A673 (cell line): ENCODE results near the gene FARP1. TPM values are rescaled to one million over a fixed set of nuclear protein-coding genes. Genes with fewer than 3 reads are reported as not detected.

ENCODE experiments used
- BruUV-seq: library from RNA; stranded (reverse); fragments of 400-500 nt; replicated peaks from 2 replicates; lab custom pipeline; 2021; lab: Mats Ljungman, UMichigan
- CTCF ChIA-PET: fragments of 300-600 bp; sonication (Branson Sonifier 250); formaldehyde crosslinking; loops from one replicate; lab custom pipeline; 2022; ENCODE audit warnings: antibody characterized with exemption; lab: Charles Lee
- POLR2A ChIA-PET: fragments of 300-600 bp; sonication (Branson Sonifier 250); formaldehyde crosslinking; loops from one replicate; lab custom pipeline; 2022; ENCODE audit warnings: antibody characterized with exemption; ENCODE audit not compliant: low non-redundant PET; lab: Charles Lee
- DNase-seq: peaks from one replicate; pipeline ENCODE4 v3.0.0-alpha.2; 2015; ENCODE audit warnings: low spot score
- H3K27ac ChIP-seq: fragments of 200-600 bp; sonication (generic); 2 replicates; pipeline ENCODE4 v1.5.1; 2016; ENCODE audit warnings: mixed run types, low read depth, mild to moderate bottlenecking, mixed read lengths, antibody characterized with exemption, low read length; ENCODE audit not compliant: poor library complexity, severe bottlenecking
- H3K27me3 ChIP-seq: fragments of 200-600 bp; sonication (generic); replicated peaks from 2 replicates; pipeline ENCODE4 v1.6.1; 2017; ENCODE audit warnings: mixed run types, low read depth, mild to moderate bottlenecking, mixed read lengths, antibody characterized with exemption, low read length; ENCODE audit not compliant: insufficient read depth, poor library complexity
- H3K36me3 ChIP-seq: fragments of 200-600 bp; sonication (generic); 2 replicates; pipeline ENCODE4 v1.6.1; 2016; ENCODE audit warnings: mixed run types, mild to moderate bottlenecking, mixed read lengths, antibody characterized with exemption, low read length; ENCODE audit not compliant: insufficient read depth, poor library complexity, severe bottlenecking
- H3K4me1 ChIP-seq: fragments of 200-600 bp; sonication (generic); 2 replicates; pipeline ENCODE4 v1.6.1; 2017; ENCODE audit warnings: mixed run types, mild to moderate bottlenecking, mixed read lengths, antibody characterized with exemption, low read length; ENCODE audit not compliant: insufficient read depth, poor library complexity, severe bottlenecking
- H3K4me3 ChIP-seq: fragments of 200-600 bp; sonication (generic); 2 replicates; pipeline ENCODE4 v1.5.1; 2016; ENCODE audit warnings: low read depth, mixed run types, mild to moderate bottlenecking, mixed read lengths, low read length; ENCODE audit not compliant: poor library complexity, severe bottlenecking
- H3K9me3 ChIP-seq: fragments of 200-600 bp; sonication (generic); 2 replicates; pipeline ENCODE4 v1.6.1; 2016; ENCODE audit warnings: mixed run types, low read depth, mild to moderate bottlenecking, mixed read lengths, antibody characterized with exemption, low read length; ENCODE audit not compliant: poor library complexity, severe bottlenecking
- CTCF ChIP-seq: fragments of 300-800, 200-600 bp; sonication (generic); conservative IDR thresholded peaks from 2 replicates; pipeline ENCODE4 v1.5.1; 2017; ENCODE audit warnings: low read depth, mild to moderate bottlenecking, antibody characterized with exemption, low read length, moderate library complexity, mixed read lengths
- EZH2 ChIP-seq: fragments of 200-600 bp; sonication (generic); IDR thresholded peaks from 2 replicates; pipeline ENCODE4 v1.6.1; 2017; ENCODE audit warnings: borderline replicate concordance, low read depth, mild to moderate bottlenecking, mixed read lengths, antibody characterized with exemption, low read length; ENCODE audit not compliant: poor library complexity, severe bottlenecking
- intact Hi-C: fragments of 100-400 bp; cut with micrococcal nuclease; formaldehyde crosslinking; loops from one replicate; pipeline ENCODE4 v1.10.0; 2022; ENCODE audit not compliant: unreplicated experiment
- total RNA-seq: library from RNA; stranded (reverse); gene quantifications from 2 replicates; pipeline ENCODE4 v1.2.3, GENCODE V29; 2021

Gene FARP1
- total RNA-seq, 1 experiment from 2014 or later = 177 TPM

- no peak for DNase-seq
- no peak overlapping the region for H3K27ac ChIP-seq
- BruUV-seq = no TSS peak
- ChIA-PET POLR2A (no interaction called here), CTCF (no interaction called here)
- no peak for TF ChIP-seq EZH2
- TF ChIP-seq CTCF = no peak
- no peaks in the 10 kb centered on the region for H3K36me3 ChIP-seq
- no peaks in the 10 kb centered on the region for H3K9me3 ChIP-seq
- peaks cover 22% of the 10 kb centered on the region for H3K4me1 ChIP-seq
- H3K27me3 ChIP-seq = no peaks in the 10 kb centered on the region
- H3K4me3 ChIP-seq = no peak overlapping the region
- intact Hi-C loops = no loop called here
Measured at GRCh38 chr13:98239162-98240076, 96.5 kb downstream of the FARP1 start.

- CTCF ChIA-PET = no interaction called here
- BruUV-seq = no TSS peak
- intact Hi-C loops = no loop called here
Measured at GRCh38 chr13:98240135-98240534, 97.2 kb downstream of the FARP1 start.

GRCh38 chr13:98240974-98241373, 98.1 kb downstream of the FARP1 start:
- CTCF ChIA-PET = no interaction called here
- intact Hi-C loops = no loop called here
- no peak for TF ChIP-seq EZH2
- TF ChIP-seq CTCF = no peak
- no peak overlapping the region for H3K4me3 ChIP-seq
- no peaks in the 10 kb centered on the region for H3K27me3 ChIP-seq
- no peak for DNase-seq
- POLR2A ChIA-PET = no interaction called here
- no peaks in the 10 kb centered on the region for H3K36me3 ChIP-seq
- H3K27ac ChIP-seq = no peak overlapping the region
- H3K9me3 ChIP-seq = no peaks in the 10 kb centered on the region
- BruUV-seq = no TSS peak
- H3K4me1 ChIP-seq = peaks cover 25% of the 10 kb centered on the region

More at GRCh38 chr13:98240135-98240534, 97.2 kb downstream of the FARP1 start:
- Histone ChIP-seq H3K27me3 (no peaks in the 10 kb centered on the region), H3K4me1 (peaks cover 26% of the 10 kb centered on the region), H3K36me3 (no peaks in the 10 kb centered on the region), H3K4me3 (no peak overlapping the region), H3K9me3 (no peaks in the 10 kb centered on the region), H3K27ac (no peak overlapping the region)
- POLR2A ChIA-PET = no interaction called here
- TF ChIP-seq CTCF (no peak), EZH2 (no peak)
- DNase-seq = no peak
